WI38 (cell line): ENCODE data around the gene ZSCAN5C.
"Not testable (repeated sequence)": the region's sequence is repeated elsewhere in the genome, so short reads cannot be mapped to it uniquely, and the experiment has no call there.

Source experiments
- H3K4me3 ChIP-seq: 2 replicates; pipeline ENCODE4 v1.5.1; 2011; ENCODE audit warnings: low read depth, mild to moderate bottlenecking, control low read depth, low read length
- CTCF ChIP-seq: IDR thresholded peaks from 2 replicates; pipeline ENCODE4 v1.5.1; 2012; ENCODE audit warnings: low read depth, mild to moderate bottlenecking, control low read depth, low read length

Gene ZSCAN5C

GRCh38 chr19:56191711-56192110 lies 10.4 kb upstream of the ZSCAN5C start:
- no peak for TF ChIP-seq CTCF
- H3K4me3 ChIP-seq, result no peak overlapping the region

GRCh38 chr19:56193981-56194640 lies 8.0 kb upstream of the ZSCAN5C start:
- TF ChIP-seq CTCF, result no peak
- no peak overlapping the region for H3K4me3 ChIP-seq

- H3K4me3 ChIP-seq, result not testable (repeated sequence)
Observed at GRCh38 chr19:56197646-56198045, 4.4 kb upstream of the ZSCAN5C start, which contains the start of gene ZSCAN5B. Gene ZSCAN5B, minus strand, starts transcription at chr19:56197783. Its CDS starts 4,731 bp downstream, at chr19:56193052.

GRCh38 chr19:56199687-56200086 lies 2.4 kb upstream of the ZSCAN5C start:
- no peak for TF ChIP-seq CTCF
- no peak overlapping the region for H3K4me3 ChIP-seq

GRCh38 chr19:56207581-56207980 lies 5.5 kb downstream of the ZSCAN5C start:
- H3K4me3 ChIP-seq, result not testable (repeated sequence)

- no peak for TF ChIP-seq CTCF
- H3K4me3 ChIP-seq, result no peak overlapping the region
Observed at GRCh38 chr19:56209091-56209490, 7.0 kb downstream of the ZSCAN5C start.

- H3K4me3 ChIP-seq, result not testable (repeated sequence)
Observed at GRCh38 chr19:56210036-56210435, 8.0 kb downstream of the ZSCAN5C start.

- H3K4me3 ChIP-seq, result no peak overlapping the region
- TF ChIP-seq CTCF, result no peak
Observed at GRCh38 chr19:56211718-56212117, 9.6 kb downstream of the ZSCAN5C start.
